ENCODE results near the gene MAML3. TPM values are rescaled to one million over a fixed set of nuclear protein-coding genes. Genes with fewer than 3 reads are reported as not detected.

Gene MAML3
- total RNA-seq, 2 experiments from 2014 or later, result 2.5 to 2.9 TPM

GRCh38 chr4:140097572-140097971, 56.4 kb downstream of the MAML3 start:
- Mint-ChIP-seq H3K9me3 (peaks cover 2% of the 10 kb centered on the region), H3K4me3 (no peak overlapping the region), H3K27me3 (no peaks in the 10 kb centered on the region), H3K4me1 (ENCODE audit: low read depth) (peaks cover 73% of the 10 kb centered on the region), H3K36me3 (ENCODE audit: low read depth) (no peaks in the 10 kb centered on the region), H3K27ac (no peak overlapping the region)
- H3K4me3 ChIP-seq (ENCODE audit: low read length), result no peak overlapping the region
- CTCF ChIA-PET, result interaction anchor here (1.3 to 1.4 kb wide), 2 partner anchors 156 to 262 kb away, joined by 4 to 6 read pairs; no protein-coding TSS in a partner anchor
- TF ChIP-seq, protein P1, sequence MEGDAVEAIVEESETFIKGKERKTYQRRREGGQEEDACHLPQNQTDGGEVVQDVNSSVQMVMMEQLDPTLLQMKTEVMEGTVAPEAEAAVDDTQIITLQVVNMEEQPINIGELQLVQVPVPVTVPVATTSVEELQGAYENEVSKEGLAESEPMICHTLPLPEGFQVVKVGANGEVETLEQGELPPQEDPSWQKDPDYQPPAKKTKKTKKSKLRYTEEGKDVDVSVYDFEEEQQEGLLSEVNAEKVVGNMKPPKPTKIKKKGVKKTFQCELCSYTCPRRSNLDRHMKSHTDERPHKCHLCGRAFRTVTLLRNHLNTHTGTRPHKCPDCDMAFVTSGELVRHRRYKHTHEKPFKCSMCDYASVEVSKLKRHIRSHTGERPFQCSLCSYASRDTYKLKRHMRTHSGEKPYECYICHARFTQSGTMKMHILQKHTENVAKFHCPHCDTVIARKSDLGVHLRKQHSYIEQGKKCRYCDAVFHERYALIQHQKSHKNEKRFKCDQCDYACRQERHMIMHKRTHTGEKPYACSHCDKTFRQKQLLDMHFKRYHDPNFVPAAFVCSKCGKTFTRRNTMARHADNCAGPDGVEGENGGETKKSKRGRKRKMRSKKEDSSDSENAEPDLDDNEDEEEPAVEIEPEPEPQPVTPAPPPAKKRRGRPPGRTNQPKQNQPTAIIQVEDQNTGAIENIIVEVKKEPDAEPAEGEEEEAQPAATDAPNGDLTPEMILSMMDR (IDR thresholded peaks at IDR 0.05), result no peak
- no peaks in the 10 kb centered on the region for H3K36me3 ChIP-seq (ENCODE audit: insufficient read depth, low read length)
- POLR2A ChIA-PET, result interaction anchor here (1.0 to 1.9 kb wide), 2 partner anchors 51 to 53 kb away, joined by 4 to 7 read pairs; no protein-coding TSS in a partner anchor
- ATAC-seq (ENCODE audit: poor library complexity) (no peak), DNase-seq (no peak)
- no peaks in the 10 kb centered on the region for H3K27me3 ChIP-seq (ENCODE audit: control insufficient read depth in 1 of 2, insufficient read depth in 2 of 2, low read length in 2 of 2)
- no peak overlapping the region for H3K27ac ChIP-seq (ENCODE audit: low read depth in 1 of 2, low read length in 2 of 2)
- peaks cover 40% of the 10 kb centered on the region for H3K4me1 ChIP-seq (ENCODE audit: insufficient read depth, low read length)
- no peaks in the 10 kb centered on the region for H3K9me3 ChIP-seq (ENCODE audit: control insufficient read depth in 1 of 2, insufficient read depth in 1 of 2, low read length in 2 of 2)
- intact Hi-C loops (cut with DNase I, micrococcal nuclease), result loop anchor here (5.0 kb wide), 2 partner anchors 40 to 45 kb away; no protein-coding TSS in a partner anchor

GRCh38 chr4:140096921-140097320, 57.1 kb downstream of the MAML3 start:
- Histone ChIP-seq H3K4me1 (ENCODE audit: insufficient read depth, low read length) (peaks cover 46% of the 10 kb centered on the region), H3K27ac (ENCODE audit: low read depth in 1 of 2, low read length in 2 of 2) (no peak overlapping the region), H3K9me3 (ENCODE audit: control insufficient read depth in 1 of 2, insufficient read depth in 1 of 2, low read length in 2 of 2) (no peaks in the 10 kb centered on the region), H3K36me3 (ENCODE audit: insufficient read depth, low read length) (no peaks in the 10 kb centered on the region), H3K4me3 (ENCODE audit: low read length) (no peak overlapping the region), H3K27me3 (ENCODE audit: control insufficient read depth in 1 of 2, insufficient read depth in 2 of 2, low read length in 2 of 2) (no peaks in the 10 kb centered on the region)
- ATAC-seq (ENCODE audit: poor library complexity) (no peak), DNase-seq (no peak)
- POLR2A ChIA-PET, result interaction anchor here (1.9 to 2.1 kb wide), 2 partner anchors 53 to 54 kb away, joined by 7 to 16 read pairs; no protein-coding TSS in a partner anchor
- intact Hi-C loops (cut with DNase I, micrococcal nuclease), result loop anchor here (1.0 to 5.0 kb wide), 3 partner anchors 40 to 53 kb away; no protein-coding TSS in a partner anchor
- Mint-ChIP-seq H3K27ac (peak overlapping the region; percentile 96), H3K27me3 (no peaks in the 10 kb centered on the region), H3K4me1 (ENCODE audit: low read depth) (peaks cover 79% of the 10 kb centered on the region), H3K9me3 (no peaks in the 10 kb centered on the region), H3K4me3 (peak overlapping the region; percentile 77), H3K36me3 (ENCODE audit: low read depth) (no peaks in the 10 kb centered on the region)
- TF ChIP-seq, protein P1 (IDR thresholded peaks at IDR 0.05), result no peak
- CTCF ChIA-PET, result interaction anchor here (1.3 to 1.4 kb wide), 2 partner anchors 157 to 263 kb away, joined by 4 to 6 read pairs; no protein-coding TSS in a partner anchor

- H3K36me3 Mint-ChIP-seq (ENCODE audit: low read depth), result no peaks in the 10 kb centered on the region
- DNase-seq (no peak), ATAC-seq (ENCODE audit: poor library complexity) (peak; percentile 9)
- intact Hi-C loops (cut with DNase I, micrococcal nuclease), result loop anchor here (1.0 to 5.0 kb wide), 3 partner anchors 39 to 54 kb away; no protein-coding TSS in a partner anchor
- POLR2A ChIA-PET, result interaction anchor here (1.0 to 2.6 kb wide), 8 partner anchors 8 to 147 kb away, joined by 3 to 19 read pairs (median 5); partner anchors contain the start of gene MAML3
- H3K27ac ChIP-seq (ENCODE audit: low read depth in 1 of 2, low read length in 2 of 2), result peak overlapping the region; percentile 21 to 77
- peaks cover 79% of the 10 kb centered on the region for H3K4me1 Mint-ChIP-seq (ENCODE audit: low read depth)
- H3K9me3 ChIP-seq (ENCODE audit: control insufficient read depth in 1 of 2, insufficient read depth in 1 of 2, low read length in 2 of 2), result no peaks in the 10 kb centered on the region
- H3K27ac Mint-ChIP-seq, result peak overlapping the region; percentile 96
- H3K4me3 Mint-ChIP-seq, result peak overlapping the region; percentile 77
- no peaks in the 10 kb centered on the region for H3K9me3 Mint-ChIP-seq
- H3K36me3 ChIP-seq (ENCODE audit: insufficient read depth, low read length), result no peaks in the 10 kb centered on the region
- no peak overlapping the region for H3K4me3 ChIP-seq (ENCODE audit: low read length)
- TF ChIP-seq, protein P1 (IDR thresholded peaks at IDR 0.05), result no peak
- CTCF ChIA-PET, result interaction anchor here (1.1 to 2.2 kb wide), 3 partner anchors 20 to 263 kb away, joined by 3 to 6 read pairs (median 4); no protein-coding TSS in a partner anchor
- no peaks in the 10 kb centered on the region for H3K27me3 ChIP-seq (ENCODE audit: control insufficient read depth in 1 of 2, insufficient read depth in 2 of 2, low read length in 2 of 2)
- H3K4me1 ChIP-seq (ENCODE audit: insufficient read depth, low read length), result peaks cover 46% of the 10 kb centered on the region
- H3K27me3 Mint-ChIP-seq, result no peaks in the 10 kb centered on the region
These were observed 57.5 kb downstream of the MAML3 start for GRCh38 chr4:140096483-140096861.

Measured in CD4-positive, alpha-beta T cell (primary cell).